Adipose tissue (tissue), 3 donors: Measurements from ENCODE around the gene POLD1. TPM values are rescaled to one million over a fixed set of nuclear protein-coding genes. Genes with fewer than 3 reads are reported as not detected.
"Not testable (repeated sequence)": the region's sequence is repeated elsewhere in the genome, so short reads cannot be mapped to it uniquely, and the experiment has no call there.

Experiments
- H3K27ac ChIP-seq: one replicate; pipeline ENCODE4 v1.5.1; 2013; ENCODE audit warnings: low read depth, low read length
- WGBS, 3 donors: extraction: QIAGEN DNeasy Blood & Tissue Kit; methylation state at CpG; one replicate each; pipeline ENCODE4 v1.1.7; 2013; 5-methylcytosine and 5-hydroxymethylcytosine counted together
- polyA plus RNA-seq, 3 donors: library from polyadenylated mRNA; stranded (reverse); fragments of 200-250 nt; gene quantifications; one replicate each; pipeline ENCODE4 v1.2.3, GENCODE V29; 2013
- donor health status: healthy with polysubstance abuse.
- donor health status: Bipolar disorder and iron deficiency.
- donor health status: healthy.

The POLD1 gene
- 10 to 100 TPM; 12.1 to 23.8 (median 13.5) TPM for polyA plus RNA-seq

GRCh38 chr19:50383852-50384684 is at the start of gene POLD1:
Gene POLD1, plus strand, starts transcription at chr19:50384347. Its CDS starts 14,505 bp downstream, at chr19:50398852.
- 0 to 1% (median 0%) methylated on average over 77 to 78 of the region's 78 CpGs for WGBS, 3 donors
- H3K27ac ChIP-seq, result no peak within 1 kb of the TSS

GRCh38 chr19:50334741-50335421 is 49.3 kb upstream of the POLD1 start:
- H3K27ac ChIP-seq, result no peak overlapping the region
- 93 to 94% (median 93%) methylated on average over 12 of the region's 12 CpGs for WGBS, 3 donors

GRCh38 chr19:50337031-50337430 is 47.1 kb upstream of the POLD1 start:
- WGBS, 3 donors, result 80 to 88% (median 86%) methylated on average over 5 to 6 of the region's 6 CpGs
- not testable (repeated sequence) for H3K27ac ChIP-seq

GRCh38 chr19:50340331-50340730 is 43.8 kb upstream of the POLD1 start:
- no peak overlapping the region for H3K27ac ChIP-seq

- H3K27ac ChIP-seq, result no peak overlapping the region
- WGBS, 3 donors, result 74 to 88% (median 84%) methylated on average over 3 of the region's 3 CpGs
These were observed 43.0 kb upstream of the POLD1 start for GRCh38 chr19:50341091-50341564.

GRCh38 chr19:50344661-50345318 is 39.4 kb upstream of the POLD1 start:
- WGBS, 3 donors, result 67 to 85% (median 67%) methylated on average over 8 of the region's 8 CpGs

GRCh38 chr19:50347089-50347581 is 37.0 kb upstream of the POLD1 start:
- WGBS, 3 donors, result 66 to 81% (median 71%) methylated on average over 8 of the region's 8 CpGs

More at GRCh38 chr19:50344661-50345318, 39.4 kb upstream of the POLD1 start:
- no peak overlapping the region for H3K27ac ChIP-seq

GRCh38 chr19:50349277-50350057 is 34.7 kb upstream of the POLD1 start:
- H3K27ac ChIP-seq, result no peak overlapping the region
- WGBS, 3 donors, result 68 to 71% (median 70%) methylated on average over 22 of the region's 22 CpGs

More at GRCh38 chr19:50347089-50347581, 37.0 kb upstream of the POLD1 start:
- H3K27ac ChIP-seq, result not testable (repeated sequence)

- no peak overlapping the region for H3K27ac ChIP-seq
- WGBS, 3 donors, result 53 to 65% (median 62%) methylated on average over 4 of the region's 4 CpGs
These were observed 31.9 kb upstream of the POLD1 start for GRCh38 chr19:50352242-50352641.

GRCh38 chr19:50353487-50353880 is 30.7 kb upstream of the POLD1 start:
- 89 to 94% (median 91%) methylated on average over 7 of the region's 7 CpGs for WGBS, 3 donors
- not testable (repeated sequence) for H3K27ac ChIP-seq

- no peak overlapping the region for H3K27ac ChIP-seq
- 33 to 37% (median 35%) methylated on average over 13 of the region's 13 CpGs for WGBS, 3 donors
These were observed 27.4 kb upstream of the POLD1 start for GRCh38 chr19:50356691-50357177.

- WGBS, 3 donors, result 4 to 8% (median 8%) methylated on average over 54 of the region's 54 CpGs
These were observed 26.7 kb upstream of the POLD1 start for GRCh38 chr19:50357178-50358100.

GRCh38 chr19:50358483-50359327 is 25.4 kb upstream of the POLD1 start:
- no peak overlapping the region for H3K27ac ChIP-seq
- WGBS, 3 donors, result 30 to 33% (median 32%) methylated on average over 53 to 54 of the region's 54 CpGs

More at GRCh38 chr19:50357178-50358100, 26.7 kb upstream of the POLD1 start:
- H3K27ac ChIP-seq, result no peak overlapping the region

- no peak overlapping the region for H3K27ac ChIP-seq
- 92 to 97% (median 92%) methylated on average over 11 of the region's 11 CpGs for WGBS, 3 donors
These were observed 24.8 kb upstream of the POLD1 start for GRCh38 chr19:50359328-50359818.

- no peak overlapping the region for H3K27ac ChIP-seq
- 84 to 87% (median 86%) methylated on average over 6 to 7 of the region's 7 CpGs for WGBS, 3 donors
These were observed 22.7 kb upstream of the POLD1 start for GRCh38 chr19:50361290-50362029.
